GM23248 (cell line): ENCODE data around the gene SLC22A14. TPM values are rescaled to one million over a fixed set of nuclear protein-coding genes. Genes with fewer than 3 reads are reported as not detected.

Experiments
- DNase-seq: peaks from one replicate; pipeline ENCODE4 v3.0.0-alpha.2; 2015
- H2AFZ ChIP-seq: fragments of 200-600 bp; sonication (generic); 2 replicates; pipeline ENCODE4 v1.6.1; 2016; ENCODE audit warnings: antibody characterized with exemption
- H3F3A ChIP-seq: fragments of 200-600 bp; sonication (generic); 2 replicates; pipeline ENCODE4 v1.6.1; 2016; ENCODE audit warnings: mild to moderate bottlenecking, antibody characterized with exemption, mixed run types; ENCODE audit not compliant: insufficient read depth
- H3K27ac ChIP-seq: fragments of 200-600 bp; sonication (generic); 2 replicates; pipeline ENCODE4 v1.5.1; 2016; ENCODE audit warnings: mild to moderate bottlenecking
- H3K27me3 ChIP-seq: fragments of 200-600 bp; sonication (generic); replicated peaks from 2 replicates; pipeline ENCODE4 v1.6.1; 2016; ENCODE audit warnings: mild to moderate bottlenecking; ENCODE audit not compliant: insufficient read depth
- H3K36me3 ChIP-seq: fragments of 200-600 bp; sonication (generic); 2 replicates; pipeline ENCODE4 v1.6.1; 2016; ENCODE audit warnings: low read depth, mild to moderate bottlenecking
- H3K4me1 ChIP-seq: fragments of 200-600 bp; sonication (generic); 2 replicates; pipeline ENCODE4 v1.6.1; 2016; ENCODE audit warnings: mild to moderate bottlenecking; ENCODE audit not compliant: insufficient read depth
- H3K4me2 ChIP-seq: fragments of 200-600 bp; sonication (generic); one replicate; pipeline ENCODE4 v1.6.1; 2016; ENCODE audit warnings: mild to moderate bottlenecking; ENCODE audit not compliant: unreplicated experiment
- H3K4me3 ChIP-seq: fragments of 200-600 bp; sonication (generic); 2 replicates; pipeline ENCODE4 v1.5.1; 2016; ENCODE audit warnings: mild to moderate bottlenecking
- H3K79me2 ChIP-seq: fragments of 200-600 bp; sonication (generic); 2 replicates; pipeline ENCODE4 v1.6.1; 2016; ENCODE audit warnings: mild to moderate bottlenecking; ENCODE audit not compliant: insufficient read depth
- H3K9ac ChIP-seq: fragments of 200-600 bp; sonication (generic); 2 replicates; pipeline ENCODE4 v1.6.1; 2016; ENCODE audit warnings: mild to moderate bottlenecking
- H3K9me2 ChIP-seq: fragments of 200-600 bp; sonication (generic); 2 replicates; pipeline ENCODE4 v1.6.1; 2016; ENCODE audit warnings: mixed run types, mild to moderate bottlenecking, moderate library complexity; ENCODE audit not compliant: insufficient read depth
- H3K9me3 ChIP-seq: fragments of 200-600 bp; sonication (generic); one replicate; pipeline ENCODE4 v1.6.1; 2017; ENCODE audit warnings: low read depth
- H4K20me1 ChIP-seq: fragments of 200-600 bp; sonication (generic); 2 replicates; pipeline ENCODE4 v1.6.0; 2016; ENCODE audit not compliant: insufficient read depth
- EZH2 ChIP-seq: fragments of 200-600 bp; sonication (generic); IDR thresholded peaks from 2 replicates; pipeline ENCODE4 v1.6.1; 2018; ENCODE audit warnings: antibody characterized with exemption, mild to moderate bottlenecking; ENCODE audit not compliant: insufficient read depth, poor library complexity, severe bottlenecking
- EZH2phosphoT487 ChIP-seq: fragments of 200-600 bp; sonication (generic); IDR thresholded peaks from 2 replicates; pipeline ENCODE4 v1.6.1; 2018; ENCODE audit warnings: antibody characterized with exemption, moderate library complexity, mild to moderate bottlenecking, low read depth; ENCODE audit not compliant: insufficient read depth
- WGBS, 2 experiments: methylation state at CpG; one replicate each; pipeline ENCODE4 v1.1.6; 2015 to 2017; ENCODE audit warnings: low lambda C conversion rate in 2 of 2, low coverage in 1 of 2; ENCODE audit errors: missing lambda C conversion rate in 2 of 2; 5-methylcytosine and 5-hydroxymethylcytosine counted together
- in situ Hi-C: fragments of 300-500 bp; cut with MboI; formaldehyde crosslinking; loops from 2 replicates; pipeline ENCODE4 v1.15.0; 2020
- polyA plus RNA-seq: library from polyadenylated mRNA; unstranded; fragments of >200 nt; fragmentation: Nextera tagmentation; extraction: Ambion mirVana; gene quantifications from 2 replicates; pipeline ENCODE4 v1.2.1, GENCODE V29; 2016
- total RNA-seq: library from RNA; depleted of rRNA; stranded (reverse); fragments of >200 nt; shearing (Covaris generic); gene quantifications from 2 replicates; pipeline ENCODE4 v1.2.3, GENCODE V29; 2014

Gene SLC22A14
- total and polyA plus RNA-seq, 2 experiments from 2014 or later = 0.08 TPM; not detected in 1

DNA sequence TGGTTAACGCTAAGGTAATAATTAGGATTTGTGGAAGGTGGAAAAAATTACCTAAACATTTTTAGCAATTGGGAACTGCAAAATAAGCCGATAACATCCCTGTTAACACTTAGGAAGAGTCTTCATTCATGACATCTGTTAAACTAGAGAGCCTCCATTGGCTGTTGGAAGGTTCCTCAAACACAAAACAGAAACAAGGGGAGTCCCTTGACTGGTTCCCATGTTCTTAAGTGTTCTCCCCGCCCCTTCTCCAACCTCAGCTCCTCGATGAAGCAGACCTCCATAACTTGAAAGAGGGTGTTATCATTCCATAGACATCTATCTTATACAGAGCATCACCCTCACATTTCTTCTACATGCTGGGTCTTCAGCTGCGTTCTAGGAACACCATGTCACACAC, 14.0 kb upstream of the SLC22A14 start:
- Histone ChIP-seq H3K9ac (no peak overlapping the region), H4K20me1 (no peaks in the 10 kb centered on the region), H3K4me3 (no peak overlapping the region), H3K4me2 (no peak overlapping the region), H3K27me3 (no peaks in the 10 kb centered on the region), H2AFZ (no peak overlapping the region), H3K27ac (no peak overlapping the region), H3K79me2 (no peaks in the 10 kb centered on the region), H3K4me1 (no peaks in the 10 kb centered on the region), H3K9me3 (no peaks in the 10 kb centered on the region), H3K36me3 (no peaks in the 10 kb centered on the region), H3K9me2 (no peaks in the 10 kb centered on the region), H3F3A (no peaks in the 10 kb centered on the region)
- TF ChIP-seq EZH2 (no peak), EZH2phosphoT487 (no peak)
- in situ Hi-C loops = no loop called here
- no peak for DNase-seq
- 72 to 78% methylated on average over 5 of the region's 5 CpGs for WGBS, 2 experiments

DNA sequence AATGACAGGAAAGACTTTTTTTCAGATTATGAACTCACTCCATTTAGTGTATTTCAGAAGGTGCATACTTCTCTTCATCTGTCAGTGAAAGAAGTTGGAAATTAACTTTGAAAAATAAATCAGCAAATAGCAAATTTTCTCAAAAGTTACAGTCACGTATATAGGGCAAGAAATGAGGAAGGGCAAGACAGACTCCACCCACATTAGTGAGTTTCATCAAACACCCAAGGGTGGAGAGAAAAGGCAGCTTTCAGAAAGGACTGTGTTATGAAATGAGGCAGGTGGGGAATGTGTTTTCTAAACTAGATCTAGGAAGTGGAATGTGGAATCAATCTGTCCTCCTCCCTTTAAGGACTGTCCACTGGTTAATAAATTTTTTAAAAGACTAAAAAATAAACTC, 13.6 kb upstream of the SLC22A14 start:
- no peak overlapping the region for H3K4me3 ChIP-seq
- H3K79me2 ChIP-seq = no peaks in the 10 kb centered on the region
- no peaks in the 10 kb centered on the region for H3F3A ChIP-seq
- no peak for DNase-seq
- H3K4me2 ChIP-seq = no peak overlapping the region
- H3K27me3 ChIP-seq = no peaks in the 10 kb centered on the region
- no peak overlapping the region for H2AFZ ChIP-seq
- no peaks in the 10 kb centered on the region for H3K4me1 ChIP-seq
- TF ChIP-seq EZH2phosphoT487 (no peak), EZH2 (no peak)
- no peak overlapping the region for H3K9ac ChIP-seq
- 92 to 95% methylated on average over 1 of the region's 1 CpG for WGBS, 2 experiments
- H3K36me3 ChIP-seq = no peaks in the 10 kb centered on the region
- in situ Hi-C loops = no loop called here
- H3K9me2 ChIP-seq = no peaks in the 10 kb centered on the region
- no peak overlapping the region for H3K27ac ChIP-seq
- no peaks in the 10 kb centered on the region for H3K9me3 ChIP-seq
- no peaks in the 10 kb centered on the region for H4K20me1 ChIP-seq

DNA sequence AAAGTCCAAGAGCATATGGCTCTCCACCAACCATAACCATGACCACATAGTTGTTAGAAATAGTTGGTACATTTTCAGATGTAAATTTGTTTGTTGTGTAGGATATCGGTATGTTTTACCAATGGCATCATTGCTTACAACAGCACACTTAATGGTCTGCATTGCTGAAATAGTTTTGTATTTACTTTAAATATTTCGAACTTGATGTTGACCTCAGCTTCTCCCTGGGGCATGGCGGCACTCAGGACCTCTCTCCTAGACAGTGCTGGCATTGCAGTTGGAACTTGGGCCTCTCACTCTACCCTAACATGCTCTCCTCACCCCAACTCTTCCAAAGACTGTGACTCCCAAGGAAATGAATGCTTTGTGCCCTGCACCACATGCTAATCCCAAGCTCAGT, 11.5 kb upstream of the SLC22A14 start:
- H3K9ac ChIP-seq = no peak overlapping the region

DNA sequence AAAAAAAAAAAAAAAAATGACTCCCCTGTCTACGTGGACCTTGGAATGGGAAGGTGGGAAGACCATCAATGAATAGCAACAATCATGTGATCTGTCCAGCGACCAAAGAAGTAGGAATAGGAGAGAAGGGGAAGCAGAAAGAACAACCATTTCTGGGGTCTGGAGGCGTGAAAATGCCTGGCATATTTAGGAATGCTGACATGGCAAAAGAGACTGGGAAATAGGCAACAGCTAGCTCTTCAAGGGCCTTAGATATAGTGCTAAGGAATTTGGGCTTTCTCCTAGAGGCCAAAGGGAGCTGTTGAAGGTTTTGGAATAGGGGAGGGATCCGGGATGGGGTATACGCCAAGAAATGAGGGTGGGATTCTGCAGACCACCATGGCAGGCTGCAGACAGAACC, 10.5 kb upstream of the SLC22A14 start:
- no peaks in the 10 kb centered on the region for H3F3A ChIP-seq
- no peaks in the 10 kb centered on the region for H4K20me1 ChIP-seq
- H3K4me3 ChIP-seq = no peak overlapping the region
- H3K9ac ChIP-seq = no peak overlapping the region
- DNase-seq = no peak
- TF ChIP-seq EZH2phosphoT487 = no peak
- TF ChIP-seq EZH2 = no peak
- H3K36me3 ChIP-seq = no peaks in the 10 kb centered on the region
- H2AFZ ChIP-seq = no peak overlapping the region
- H3K9me3 ChIP-seq = no peaks in the 10 kb centered on the region
- H3K9me2 ChIP-seq = no peaks in the 10 kb centered on the region
- no peaks in the 10 kb centered on the region for H3K27me3 ChIP-seq
- in situ Hi-C loops = no loop called here
- no peak overlapping the region for H3K27ac ChIP-seq
- no peak overlapping the region for H3K4me2 ChIP-seq
- WGBS, 2 experiments = 91 to 93% methylated on average over 5 of the region's 5 CpGs
- H3K79me2 ChIP-seq = no peaks in the 10 kb centered on the region
- no peaks in the 10 kb centered on the region for H3K4me1 ChIP-seq

More for the DNA sequence above, 11.5 kb upstream of the SLC22A14 start:
- Histone ChIP-seq H3K9me3 (no peaks in the 10 kb centered on the region), H4K20me1 (no peaks in the 10 kb centered on the region), H3K4me2 (no peak overlapping the region), H2AFZ (no peak overlapping the region), H3K4me1 (no peaks in the 10 kb centered on the region), H3F3A (no peaks in the 10 kb centered on the region), H3K27ac (no peak overlapping the region), H3K36me3 (no peaks in the 10 kb centered on the region), H3K4me3 (no peak overlapping the region), H3K9me2 (no peaks in the 10 kb centered on the region), H3K27me3 (no peaks in the 10 kb centered on the region), H3K79me2 (no peaks in the 10 kb centered on the region)
- TF ChIP-seq EZH2phosphoT487 (no peak), EZH2 (no peak)
- WGBS, 2 experiments = 66 to 69% methylated on average over 3 of the region's 3 CpGs
- in situ Hi-C loops = no loop called here
- DNase-seq = no peak
